ENCODE data around the gene TYMP. TPM values are rescaled to one million over a fixed set of nuclear protein-coding genes. Genes with fewer than 3 reads are reported as not detected.

The TYMP gene
- total RNA-seq, 1 experiment from 2014 or later, result 0.58 TPM

GRCh38 chr22:50502096-50502495 is 27.7 kb downstream of the TYMP start:
- Histone ChIP-seq H3K27me3 (replicated peaks; ENCODE audit: insufficient read depth, low read depth, low read length, poor library complexity) (no peaks in the 10 kb centered on the region), H3K4me3 (ENCODE audit: low read depth, low read length, poor library complexity, severe bottlenecking) (no peak overlapping the region), H3K9me3 (ENCODE audit: low read depth, low read length, poor library complexity, severe bottlenecking) (no peaks in the 10 kb centered on the region), H3K4me1 (ENCODE audit: insufficient read depth, low read length, poor library complexity, severe bottlenecking) (peaks cover 10% of the 10 kb centered on the region), H3K36me3 (ENCODE audit: insufficient read depth, low read length, poor library complexity, severe bottlenecking) (peaks cover 29% of the 10 kb centered on the region), H3K27ac (ENCODE audit: low read depth, low read length, poor library complexity, severe bottlenecking) (no peak overlapping the region)
- CTCF ChIA-PET, result no interaction called here
- POLR2A ChIA-PET (ENCODE audit: low non-redundant PET), result no interaction called here
- no peak for DNase-seq (ENCODE audit: low spot score)
- intact Hi-C loops (cut with micrococcal nuclease; ENCODE audit: unreplicated experiment), result no loop called here
- no TSS peak for BruUV-seq (replicated peaks)
- TF ChIP-seq CTCF (conservative IDR thresholded peaks at IDR 0.05; ENCODE audit: low read depth, low read length) (no peak), EZH2 (IDR thresholded peaks at IDR 0.05; ENCODE audit: borderline replicate concordance, low read depth, low read length, poor library complexity, severe bottlenecking) (no peak)

DNA sequence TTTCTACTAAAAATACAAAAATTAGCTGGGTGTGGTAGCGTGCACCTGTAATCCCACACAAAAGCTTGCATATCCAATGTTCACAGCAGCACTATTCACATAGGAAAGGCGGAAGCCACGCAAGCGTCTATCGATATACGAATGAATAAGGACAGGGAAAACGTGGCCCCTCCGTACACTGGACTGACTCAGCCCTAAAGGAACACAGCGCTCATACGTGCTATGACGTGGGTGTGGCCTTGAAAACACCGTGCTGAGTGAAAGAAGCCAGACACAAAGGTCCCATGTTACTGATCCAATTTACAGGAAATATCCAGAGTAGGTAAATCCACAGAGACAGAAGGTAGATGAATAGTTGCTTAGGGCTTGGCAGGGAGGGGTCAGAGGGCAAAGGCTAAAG is 29.4 kb downstream of the TYMP start:
- H3K36me3 ChIP-seq (ENCODE audit: insufficient read depth, low read length, poor library complexity, severe bottlenecking), result peaks cover 23% of the 10 kb centered on the region
- H3K27me3 ChIP-seq (replicated peaks; ENCODE audit: insufficient read depth, low read depth, low read length, poor library complexity), result no peaks in the 10 kb centered on the region
- no peaks in the 10 kb centered on the region for H3K9me3 ChIP-seq (ENCODE audit: low read depth, low read length, poor library complexity, severe bottlenecking)
- POLR2A ChIA-PET (ENCODE audit: low non-redundant PET), result no interaction called here
- BruUV-seq (replicated peaks), result no TSS peak
- H3K4me3 ChIP-seq (ENCODE audit: low read depth, low read length, poor library complexity, severe bottlenecking), result no peak overlapping the region
- CTCF ChIA-PET, result interaction anchor here (0.6 to 0.7 kb wide), 2 partner anchors 25 to 48 kb away, joined by 3 to 7 read pairs; partner anchors contain the start of gene SCO2
- DNase-seq (ENCODE audit: low spot score), result no peak
- H3K27ac ChIP-seq (ENCODE audit: low read depth, low read length, poor library complexity, severe bottlenecking), result no peak overlapping the region
- no peak for TF ChIP-seq CTCF (conservative IDR thresholded peaks at IDR 0.05; ENCODE audit: low read depth, low read length)
- H3K4me1 ChIP-seq (ENCODE audit: insufficient read depth, low read length, poor library complexity, severe bottlenecking), result peaks cover 5% of the 10 kb centered on the region
- intact Hi-C loops (cut with micrococcal nuclease; ENCODE audit: unreplicated experiment), result no loop called here

DNA sequence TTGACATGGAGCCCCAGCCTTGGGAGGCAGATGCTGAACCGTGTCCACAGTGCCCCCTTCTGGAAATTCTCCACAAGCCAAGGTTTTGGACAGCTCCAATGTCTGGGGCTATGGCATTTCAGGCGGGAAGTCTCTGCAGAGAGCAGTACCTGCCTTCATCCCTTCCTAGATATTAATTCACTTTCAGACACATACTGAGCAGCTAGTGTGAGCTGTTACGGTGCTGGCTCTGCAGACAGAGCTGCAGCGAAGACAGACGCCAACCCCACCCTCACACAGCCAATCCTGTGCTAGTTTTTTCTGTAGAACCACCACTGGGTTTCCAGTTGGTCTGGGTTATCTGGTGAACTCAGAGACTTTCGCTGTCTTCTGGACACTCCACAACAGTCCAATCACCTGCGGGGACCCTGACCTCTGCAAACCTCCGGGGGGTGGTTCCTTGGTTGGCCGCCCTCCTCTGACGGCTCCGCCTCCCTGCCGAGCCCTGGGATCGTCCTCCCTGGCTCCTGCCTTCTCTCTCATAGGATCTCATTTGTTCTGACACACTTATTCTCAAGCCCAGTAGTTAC is 31.4 kb downstream of the TYMP start:
- CTCF ChIA-PET, result interaction anchor here (0.8 to 2.1 kb wide), 5 partner anchors 9 to 257 kb away, joined by 3 to 14 read pairs (median 3); partner anchors contain the start of genes LMF2, NCAPH2 and SCO2
- Histone ChIP-seq H3K4me3 (ENCODE audit: low read depth, low read length, poor library complexity, severe bottlenecking) (peak overlapping the region; percentile 31), H3K4me1 (ENCODE audit: insufficient read depth, low read length, poor library complexity, severe bottlenecking) (peaks cover 5% of the 10 kb centered on the region), H3K27me3 (replicated peaks; ENCODE audit: insufficient read depth, low read depth, low read length, poor library complexity) (no peaks in the 10 kb centered on the region), H3K36me3 (ENCODE audit: insufficient read depth, low read length, poor library complexity, severe bottlenecking) (peaks cover 10% of the 10 kb centered on the region), H3K9me3 (ENCODE audit: low read depth, low read length, poor library complexity, severe bottlenecking) (no peaks in the 10 kb centered on the region), H3K27ac (ENCODE audit: low read depth, low read length, poor library complexity, severe bottlenecking) (peak overlapping the region; percentile 17)
- BruUV-seq (replicated peaks), result no TSS peak
- POLR2A ChIA-PET (ENCODE audit: low non-redundant PET), result no interaction called here
- TF ChIP-seq CTCF (conservative IDR thresholded peaks at IDR 0.05; ENCODE audit: low read depth, low read length) (peak; percentile 83), EZH2 (IDR thresholded peaks at IDR 0.05; ENCODE audit: borderline replicate concordance, low read depth, low read length, poor library complexity, severe bottlenecking) (no peak)
- peak; percentile 80 for DNase-seq (ENCODE audit: low spot score)
- intact Hi-C loops (cut with micrococcal nuclease; ENCODE audit: unreplicated experiment), result loop anchor here (2.0 to 10.0 kb wide), 2 partner anchors 224 to 258 kb away; partner anchors contain the start of gene MAPK11
